GM19372 (cell line): ENCODE results near the gene NT5DC2.
"Not testable (repeated sequence)": the region's sequence is repeated elsewhere in the genome, so short reads cannot be mapped to it uniquely, and the experiment has no call there.

Experiments
- ATAC-seq: cut with Tn5 transposase; IDR thresholded peaks from one replicate; pipeline ENCODE4 v1.9.1; 2021; ENCODE audit warnings: mild to moderate bottlenecking, low read depth, moderate library complexity; ENCODE audit not compliant: unreplicated experiment

Gene NT5DC2

DNA sequence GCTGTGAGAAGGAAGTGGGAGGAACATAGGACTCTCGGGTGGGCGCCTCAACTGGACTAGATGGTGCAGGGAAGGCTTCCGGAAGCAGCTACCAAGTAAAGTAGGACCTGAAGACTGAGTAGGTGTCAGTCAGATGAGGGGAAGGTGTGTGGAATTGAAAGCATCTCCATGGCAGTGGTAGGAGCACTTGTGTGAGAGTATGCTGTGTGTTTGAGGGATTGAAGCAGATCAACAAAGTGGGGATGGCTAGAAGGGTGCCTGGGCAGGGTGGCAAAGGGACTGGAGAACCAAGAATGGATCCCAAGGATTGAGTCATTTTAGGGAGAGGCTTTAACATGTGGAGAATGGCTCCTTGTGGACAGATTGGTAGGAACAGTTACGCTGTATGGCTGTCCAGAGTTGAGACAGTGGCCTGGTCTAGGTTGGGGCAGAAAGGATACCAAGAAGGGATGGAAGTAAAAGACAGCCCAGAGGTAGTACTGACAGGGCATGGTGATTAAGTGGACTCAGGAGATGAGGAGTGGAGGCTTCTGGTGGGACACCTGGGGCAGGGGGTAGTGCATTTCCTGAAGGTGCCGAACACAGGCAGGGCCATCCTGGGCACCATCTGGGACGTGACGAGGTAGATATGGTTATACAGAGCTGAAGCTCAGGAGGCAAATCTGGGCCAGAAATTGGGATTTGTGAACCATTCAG, 4.2 kb upstream of the NT5DC2 start:
- ATAC-seq, result no peak

DNA sequence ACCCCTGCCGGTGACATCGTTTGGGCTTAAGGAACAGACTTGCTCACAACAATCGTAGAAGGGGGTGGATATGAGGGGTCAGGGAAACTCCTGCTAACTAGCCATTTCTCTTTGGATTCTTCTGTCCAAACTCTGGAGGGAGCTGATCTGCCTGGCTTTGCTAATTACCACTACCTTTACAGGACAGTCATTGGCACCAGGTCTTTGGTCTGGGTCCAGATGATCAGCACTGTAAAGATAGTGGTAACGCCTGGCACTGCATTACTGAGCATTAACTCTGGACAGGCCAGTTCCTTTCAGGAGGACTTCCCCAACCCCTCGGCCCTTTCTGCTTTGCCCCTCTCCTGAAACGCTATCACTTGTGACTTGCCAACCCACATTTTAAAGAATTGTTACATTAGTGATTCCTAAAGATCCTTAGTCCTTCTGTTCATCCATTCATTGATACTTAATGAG, 3.5 kb upstream of the NT5DC2 start:
- ATAC-seq, result no peak

DNA sequence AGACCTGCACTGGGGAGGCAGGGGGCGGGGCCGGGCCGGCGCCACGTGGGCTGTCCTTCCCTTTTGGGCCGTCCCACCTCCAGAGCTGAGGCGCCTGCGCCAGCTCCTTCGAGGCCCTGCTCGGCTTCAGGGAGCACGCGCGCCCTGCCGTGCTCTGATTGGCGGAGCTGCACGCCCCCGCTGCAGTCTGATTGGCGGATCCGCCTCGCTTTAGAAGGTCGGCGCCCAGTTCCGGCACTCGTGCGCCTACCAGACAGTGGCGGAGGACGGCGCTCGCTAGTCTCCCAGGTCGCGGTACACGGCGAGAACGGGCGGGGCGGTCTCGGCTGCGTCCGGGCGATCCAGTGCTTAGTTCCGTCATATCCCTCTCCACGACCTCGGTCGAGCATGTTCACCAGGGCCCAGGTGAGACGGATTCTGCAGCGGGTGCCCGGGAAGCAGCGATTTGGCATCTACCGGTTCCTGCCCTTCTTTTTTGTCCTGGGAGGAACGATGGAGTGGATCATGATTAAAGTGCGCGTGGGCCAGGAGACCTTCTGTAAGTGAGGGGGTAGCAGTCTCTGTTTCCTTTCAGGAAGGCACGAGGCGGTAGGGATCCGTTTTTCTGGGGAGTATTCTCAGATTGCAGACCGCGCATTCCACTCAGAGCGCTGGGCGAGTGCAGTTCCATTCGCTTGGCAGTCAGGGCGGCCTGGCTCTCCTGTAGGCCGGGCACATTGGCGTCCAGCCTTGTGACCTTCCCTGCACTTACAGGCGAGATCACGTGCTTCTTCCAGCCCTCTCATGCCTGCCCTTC, 2.9 kb upstream of the NT5DC2 start, which contains the start of gene UQCC5:
Gene UQCC5 (plus strand): TSS at position 237 of the 796 bp plus-strand sequence. CDS start 151 bp downstream, at position 388.
- ATAC-seq, result peak; percentile 80

DNA sequence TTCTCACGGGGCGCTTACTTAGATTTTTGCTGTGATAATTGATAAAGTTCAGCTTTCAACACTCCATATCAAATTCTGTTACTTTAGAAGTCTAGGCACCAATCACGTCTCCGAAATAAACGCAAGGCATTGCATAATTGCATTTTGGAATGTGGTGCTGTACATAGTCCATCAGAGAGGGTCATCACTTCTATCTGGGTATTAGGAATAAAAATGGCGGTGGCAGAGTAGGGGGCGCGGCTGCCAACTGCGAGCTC, 2.4 kb upstream of the NT5DC2 start:
- no peak for ATAC-seq

DNA sequence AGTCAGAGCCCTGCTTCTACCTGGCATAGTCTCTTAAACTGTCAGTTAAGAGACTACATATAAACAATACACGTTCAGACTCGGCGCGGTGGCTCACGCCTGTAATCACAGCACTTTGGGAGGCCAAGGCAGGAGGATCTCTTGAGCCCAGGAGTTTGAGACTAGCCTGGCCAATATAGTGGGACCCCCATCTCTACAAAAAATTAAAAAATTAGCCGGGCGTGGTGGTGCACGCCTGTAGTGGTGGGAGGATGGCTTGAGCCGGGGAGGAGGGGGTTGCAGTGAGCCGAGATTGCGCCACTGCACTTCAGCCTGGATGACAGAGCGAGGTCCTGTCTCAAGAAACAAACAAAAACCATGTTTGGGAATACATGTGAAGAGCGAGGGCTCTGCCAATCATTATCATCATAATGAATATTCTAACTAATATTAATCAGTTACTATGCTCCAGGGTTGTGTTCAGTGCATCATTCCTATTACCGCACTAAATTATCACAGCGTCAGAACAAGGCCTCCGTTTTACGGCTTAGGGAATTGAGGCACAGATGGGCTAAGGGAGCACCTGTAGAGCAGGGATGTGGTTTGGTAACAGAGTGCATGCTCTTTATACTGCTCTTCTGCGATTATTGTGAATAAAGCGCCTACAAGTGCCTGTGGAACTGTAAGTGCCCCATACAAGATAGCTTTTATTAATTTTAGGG, 1.9 kb upstream of the NT5DC2 start:
- ATAC-seq, result no peak

DNA sequence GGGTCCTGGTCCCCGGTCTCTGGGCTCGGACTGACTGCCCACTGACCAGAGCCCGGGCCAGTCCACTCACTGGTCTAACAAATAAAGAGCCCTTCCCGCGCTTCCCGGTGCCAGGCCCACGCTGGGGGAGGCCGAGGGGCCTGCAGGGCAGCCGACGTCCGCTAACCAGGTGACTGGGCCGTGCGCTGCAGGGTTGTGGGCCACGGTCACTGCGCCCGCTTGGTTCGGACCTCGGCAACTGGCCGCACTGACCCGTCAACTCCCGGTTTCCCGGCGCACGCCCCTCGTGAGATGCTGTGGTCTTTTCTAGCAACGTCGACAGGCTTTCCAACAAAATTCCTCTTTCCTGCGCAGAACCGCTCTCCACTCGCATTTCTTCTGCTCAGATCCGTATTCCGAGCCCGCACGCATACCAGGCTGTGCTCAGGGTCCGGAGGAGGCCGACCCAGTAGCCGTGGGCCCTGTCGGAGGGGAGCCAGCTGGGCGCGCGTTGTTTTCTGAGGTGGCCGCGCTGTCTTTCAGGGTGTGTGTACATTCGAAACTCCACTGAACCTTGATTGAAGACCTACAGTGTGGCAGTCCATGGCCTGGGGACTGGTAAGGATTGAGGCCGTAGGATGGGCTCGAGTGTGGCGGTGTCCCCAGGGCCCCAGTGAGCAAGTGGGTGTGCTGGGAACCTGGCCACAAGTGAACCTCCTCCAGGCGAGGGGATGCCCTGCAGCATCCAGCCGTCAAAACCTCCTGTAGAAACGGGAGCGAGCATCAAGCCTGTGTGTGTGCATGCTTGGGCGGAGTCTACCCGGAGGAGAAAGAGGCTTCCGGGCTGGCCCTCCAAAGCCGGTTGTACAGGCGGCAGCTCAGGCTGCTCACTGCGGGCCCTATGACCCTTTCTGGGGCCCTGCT, 875 bp upstream of the NT5DC2 start:
- no peak for ATAC-seq

DNA sequence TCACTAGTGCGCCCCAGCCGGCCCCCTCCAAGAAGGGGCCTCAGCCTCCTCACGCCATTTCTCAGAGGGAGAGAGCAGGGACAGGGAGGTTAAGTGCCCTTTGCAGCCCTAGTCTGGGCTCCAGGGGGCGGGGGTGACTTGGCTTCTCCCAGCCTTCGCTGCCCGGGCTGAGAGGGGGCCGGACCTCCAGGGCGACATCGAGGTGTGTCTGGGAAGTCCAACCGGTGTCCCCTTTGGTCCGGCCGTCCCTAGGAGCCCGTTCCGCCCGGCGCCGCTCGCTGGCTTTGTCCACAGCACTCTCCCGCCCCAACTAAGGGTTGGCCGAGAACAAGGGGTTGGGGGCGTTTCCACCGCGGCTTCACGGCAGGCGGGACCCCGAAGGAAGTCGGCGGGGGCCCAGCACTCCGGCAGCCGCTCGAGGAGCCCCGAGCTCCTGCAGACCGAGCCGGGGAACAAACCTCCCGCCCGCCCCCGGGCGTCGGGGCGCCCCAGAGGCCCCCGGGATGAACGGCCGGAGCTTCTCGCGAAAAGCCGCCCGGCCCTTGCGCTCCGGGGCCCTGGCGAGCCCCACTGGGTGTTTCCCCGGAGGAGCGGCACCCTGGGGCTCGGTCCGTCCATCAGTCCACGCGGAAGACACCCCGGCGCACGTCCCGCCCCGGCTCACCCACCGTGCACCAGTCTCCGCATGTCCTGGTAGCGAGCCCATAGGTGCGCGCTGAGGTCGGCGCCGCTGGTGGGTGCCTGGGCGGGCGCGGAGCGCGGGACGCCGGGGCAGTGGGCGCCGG, 627 bp downstream of the NT5DC2 start:
- ATAC-seq, result no peak

DNA sequence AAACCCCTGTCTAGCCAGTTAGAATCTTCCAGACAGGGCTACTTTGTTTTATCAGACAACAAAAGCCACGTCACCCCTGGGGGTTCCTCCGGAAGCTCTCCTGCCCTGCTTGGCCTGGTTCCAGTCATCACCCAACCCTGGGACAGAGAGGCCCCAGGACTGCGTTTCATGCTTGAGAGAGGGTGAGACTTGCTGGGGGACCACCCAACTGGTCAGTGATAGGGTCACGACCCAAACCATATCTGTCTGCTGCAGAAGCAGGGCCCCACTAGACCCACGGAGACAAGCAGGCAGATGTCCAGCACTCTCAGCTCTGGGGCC, 1.2 kb downstream of the NT5DC2 start:
- no peak for ATAC-seq

DNA sequence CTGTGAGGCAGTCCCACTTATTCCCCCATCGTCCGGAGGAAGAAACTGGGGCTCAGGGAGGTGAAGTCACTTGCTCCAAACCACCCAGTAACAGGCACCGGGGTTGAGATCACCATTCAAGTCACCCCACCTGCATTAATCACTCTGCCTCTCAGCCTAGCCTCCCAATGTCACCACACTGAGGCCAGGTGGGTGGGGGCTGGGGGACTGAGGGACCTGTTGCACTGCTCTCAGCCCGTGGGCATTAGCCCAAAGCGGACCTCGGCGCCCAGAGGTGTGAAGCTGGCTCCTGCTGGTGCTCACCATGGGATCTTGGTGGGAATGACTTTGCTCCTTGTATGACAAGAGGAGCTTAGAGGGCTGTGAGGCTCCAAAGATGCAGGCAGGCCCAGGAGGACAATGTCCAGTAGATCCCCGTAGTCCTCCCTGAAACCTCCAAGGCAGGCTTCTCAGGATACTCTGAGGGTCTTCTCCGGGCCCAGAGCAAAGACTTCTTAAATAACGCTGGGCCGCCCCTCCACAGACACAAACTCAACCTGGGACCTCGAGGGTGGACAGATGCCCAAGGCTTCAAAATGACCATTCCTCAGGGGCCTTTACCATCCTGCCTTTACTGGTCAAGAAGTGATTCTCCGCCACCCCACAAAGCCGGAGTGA, 1.7 kb downstream of the NT5DC2 start:
- no peak for ATAC-seq

DNA sequence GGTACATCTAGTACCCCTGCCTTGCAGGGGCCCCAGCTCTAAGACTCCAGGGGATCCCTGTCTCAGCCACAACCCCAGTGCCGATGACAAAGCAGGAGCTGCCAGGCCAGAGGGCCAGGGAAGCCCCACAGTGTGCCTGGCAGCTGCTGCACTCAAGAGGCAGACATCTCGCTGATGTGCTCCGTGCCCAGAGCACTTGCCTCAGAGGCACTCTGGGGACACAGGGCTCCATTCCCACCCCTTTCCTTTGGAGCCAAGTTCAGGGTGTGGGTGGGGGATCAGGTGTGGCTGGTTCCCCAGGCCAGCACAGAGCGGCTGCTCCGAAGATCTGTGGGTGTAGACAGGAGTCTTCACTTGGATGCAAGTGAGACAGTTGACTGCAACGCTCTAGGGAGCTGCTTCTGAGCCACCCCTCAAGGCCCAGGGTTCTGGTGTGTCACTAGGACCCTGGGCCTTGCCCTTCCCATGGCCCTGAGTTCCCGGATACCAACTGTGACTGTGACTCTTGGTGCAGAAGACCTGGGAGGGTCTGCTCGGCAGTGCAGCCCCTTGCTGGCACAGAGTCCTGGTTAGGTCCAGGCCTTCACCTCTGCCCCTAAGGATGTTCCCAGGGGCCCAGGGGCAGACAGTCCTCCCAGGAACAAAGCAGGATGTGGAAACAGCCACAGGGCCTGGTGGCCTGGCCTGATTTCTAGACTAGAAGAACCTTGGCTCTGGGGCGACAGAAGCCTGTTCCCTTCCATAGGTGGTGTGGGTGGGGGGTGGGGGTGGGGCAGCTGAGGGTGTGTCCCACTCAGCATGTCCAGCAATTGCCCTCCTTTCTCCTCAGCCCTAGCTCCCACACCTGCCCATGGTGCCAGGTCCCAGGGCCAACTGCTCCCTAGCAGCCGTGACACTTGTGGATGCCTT, 2.5 kb downstream of the NT5DC2 start:
- no peak for ATAC-seq

DNA sequence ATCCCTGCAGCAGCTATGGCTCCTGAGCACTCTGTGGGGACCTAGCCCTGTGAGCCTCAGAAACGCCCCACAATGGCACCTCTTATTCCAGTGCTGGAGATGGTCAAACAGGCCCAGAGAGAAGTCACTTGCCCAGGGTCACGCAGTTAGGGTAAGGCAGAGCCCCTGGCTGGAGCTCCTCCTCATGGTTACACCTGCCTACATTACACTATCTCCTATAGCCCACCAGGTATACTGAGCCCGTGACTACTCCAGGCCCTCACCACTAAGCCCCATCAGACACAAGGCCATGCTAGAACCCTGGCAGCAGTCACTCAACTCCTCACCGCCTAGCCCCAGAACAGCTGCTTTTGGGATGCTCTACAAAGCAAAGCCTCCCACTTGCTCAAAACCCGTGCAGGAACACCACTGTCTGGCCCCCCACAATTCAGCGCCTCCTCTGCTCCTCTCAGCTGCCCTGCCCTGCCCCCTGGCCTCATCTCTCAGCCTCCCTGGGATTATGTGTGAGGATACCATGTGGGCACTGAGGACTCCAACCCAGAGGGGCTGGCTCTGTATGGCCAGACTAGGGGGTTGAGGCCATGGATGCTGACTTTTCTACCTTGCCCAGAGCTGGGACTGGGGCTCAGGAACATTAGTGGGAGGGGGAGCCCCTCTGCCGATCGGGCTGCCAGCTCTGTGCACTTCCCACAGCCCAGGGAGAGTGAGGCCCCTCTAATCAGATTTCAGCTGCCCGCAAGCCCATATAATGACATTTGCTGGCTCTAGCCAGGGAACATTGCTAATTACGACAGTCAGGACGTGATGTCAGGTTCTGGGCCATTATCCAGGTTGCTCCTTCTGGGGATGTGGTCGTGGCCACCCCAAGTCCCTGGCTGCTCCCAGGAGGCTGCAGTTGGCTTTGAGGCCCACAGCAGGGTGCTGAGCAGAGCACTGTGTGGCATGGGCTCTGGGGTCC, 4.0 kb downstream of the NT5DC2 start:
- ATAC-seq, result no peak

DNA sequence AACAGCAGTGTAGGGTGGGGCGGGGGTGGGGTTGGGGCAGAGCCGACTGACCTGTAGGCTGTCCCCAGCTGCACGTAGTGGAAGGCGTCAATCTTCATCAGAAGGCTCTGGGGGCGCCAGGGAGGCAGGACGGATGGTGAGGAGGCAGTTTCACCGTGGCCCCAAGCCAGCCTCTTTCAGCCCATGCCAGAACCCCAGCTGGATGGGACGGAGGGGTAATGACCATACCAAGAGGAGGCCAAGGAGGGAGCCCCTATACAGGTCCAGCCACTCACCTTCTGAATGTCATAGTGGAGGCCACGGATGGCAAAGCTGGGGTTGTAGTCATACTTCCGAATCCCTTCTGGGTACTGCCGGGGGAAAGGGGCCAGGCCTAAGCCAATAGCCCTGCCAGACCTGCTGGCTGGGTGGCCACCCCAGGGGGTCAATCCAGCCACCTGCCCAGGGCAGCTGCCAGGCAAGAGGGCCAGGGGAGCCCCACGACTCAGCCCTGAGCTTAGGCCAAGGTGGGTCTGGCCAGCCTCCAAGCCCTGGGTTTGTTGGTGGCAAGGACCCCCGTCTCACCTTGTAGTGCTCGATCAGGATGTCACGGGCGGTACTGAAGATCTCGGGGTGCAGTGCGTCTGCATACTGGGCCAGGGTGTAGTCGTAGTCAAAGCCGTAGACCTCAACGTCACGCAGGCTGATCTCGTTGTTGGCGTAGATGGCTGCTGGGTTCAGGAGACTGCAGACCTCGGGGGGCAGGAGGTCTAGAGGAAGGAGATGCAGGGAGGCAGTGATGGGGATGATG, 4.9 kb downstream of the NT5DC2 start:
- no peak for ATAC-seq

DNA sequence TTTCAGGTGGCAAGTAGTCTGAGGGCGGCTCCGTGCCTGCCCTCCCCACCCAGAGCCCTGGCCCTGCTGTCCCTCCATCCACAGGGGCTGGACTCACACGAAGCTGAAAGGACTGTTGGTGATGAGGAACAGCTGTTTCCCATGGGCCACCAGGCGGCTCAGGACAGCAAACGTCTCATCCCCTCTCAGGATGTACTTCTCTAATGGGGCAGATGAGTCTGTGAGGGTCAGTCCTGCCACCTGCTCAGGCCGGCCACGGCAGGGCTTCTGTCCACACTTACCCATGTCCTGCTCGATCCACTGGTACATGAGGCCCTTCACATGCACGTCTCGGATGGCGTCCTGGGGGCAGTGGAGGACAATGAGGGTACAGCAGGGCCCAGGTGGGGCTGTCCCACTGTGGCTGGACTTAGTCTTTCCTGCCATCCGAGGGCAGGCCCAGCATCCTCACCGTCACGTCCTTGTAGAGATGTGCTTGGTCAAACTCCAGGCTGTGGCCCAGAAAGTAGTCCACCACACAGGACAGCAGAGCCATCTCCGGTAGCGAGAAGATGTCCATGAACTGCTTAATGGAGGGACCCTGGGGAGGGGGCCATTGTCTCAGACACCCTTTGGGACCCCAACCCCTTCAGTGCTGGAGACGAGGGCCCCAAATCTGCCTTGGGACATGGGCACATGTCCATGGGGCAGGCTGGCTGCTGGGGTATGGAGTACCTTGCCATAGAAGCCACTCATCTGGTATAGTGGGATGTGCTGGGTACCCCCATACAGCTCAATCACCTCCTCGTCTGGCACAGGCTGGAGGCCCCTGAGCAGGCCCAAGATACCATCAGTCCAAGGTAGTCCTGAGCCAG, 5.7 kb downstream of the NT5DC2 start:
- no peak for ATAC-seq

DNA sequence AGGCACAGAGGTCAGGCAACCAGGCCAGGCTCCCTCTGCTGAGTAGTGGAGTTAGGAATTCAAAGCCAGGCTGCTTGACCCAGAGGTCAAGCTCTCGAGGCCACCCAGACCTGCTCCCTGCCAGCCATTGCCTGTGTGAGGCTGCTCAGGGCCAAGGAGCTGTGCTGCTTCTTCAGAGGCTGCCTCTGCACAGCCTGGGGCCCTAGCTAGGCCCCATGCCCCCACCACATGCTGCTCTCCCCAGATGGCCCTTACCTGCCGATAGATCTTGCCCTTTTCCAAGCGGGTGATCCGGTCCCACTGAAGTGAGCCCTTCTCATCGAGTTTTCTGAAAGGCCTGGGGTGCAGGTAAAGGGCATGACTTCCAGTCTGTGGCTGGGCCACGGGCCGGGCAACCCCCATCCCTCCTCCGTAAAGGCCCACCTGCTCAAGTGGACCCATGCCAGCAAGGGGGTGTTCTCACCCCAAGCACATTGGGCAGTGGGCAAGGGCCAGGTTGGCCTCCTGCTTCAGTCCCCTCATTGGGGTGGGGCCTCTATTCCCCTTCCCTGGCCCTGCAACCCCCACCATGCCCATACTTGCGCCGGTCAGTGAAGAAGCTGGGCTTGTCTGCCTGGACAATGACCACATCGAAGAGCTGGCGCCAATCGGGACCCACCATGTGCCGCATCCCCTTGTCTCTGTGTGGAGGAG, 6.5 kb downstream of the NT5DC2 start:
- ATAC-seq, result no peak

DNA sequence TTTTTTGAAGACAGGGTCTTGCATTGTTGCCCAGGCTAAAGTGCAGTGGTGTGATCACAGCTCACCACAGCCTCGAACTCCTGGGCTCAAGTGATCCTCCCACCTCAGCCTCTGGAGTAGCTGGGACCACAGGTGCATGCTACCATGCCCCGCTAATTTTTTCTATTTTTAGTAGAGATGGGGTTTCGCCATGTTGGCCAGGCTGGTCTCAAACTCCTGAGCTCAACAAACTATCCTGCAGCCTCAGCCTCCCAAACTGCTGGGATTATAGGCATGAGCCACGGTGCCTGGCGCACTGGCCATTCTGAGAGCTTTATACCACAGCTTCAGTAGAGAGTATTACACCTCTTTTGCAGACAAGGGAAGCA, 7.0 kb downstream of the NT5DC2 start:
- not testable (repeated sequence) for ATAC-seq
